Heart right ventricle (tissue), 16 donors: ENCODE measurements around the gene PRSS12. TPM values are rescaled to one million over a fixed set of nuclear protein-coding genes. Genes with fewer than 3 reads are reported as not detected.

Experiments used
- ATAC-seq, 8 donors: fragments of 200-7000 bp; cut with Tn5 transposase; one replicate each; pipeline ENCODE4 v1.9.1; 2020; ENCODE audit warnings: mild to moderate bottlenecking in 8 of 8, moderate library complexity in 8 of 8, moderate number of reproducible peaks in 1 of 8
- DNase-seq, 2 donors: peaks; one replicate each; pipeline ENCODE4 v3.0.0-alpha.2; 2020
- H3K27ac ChIP-seq, 10 donors: fragments of 200-600 bp; sonication (generic) in 2 of 10; one replicate each; pipeline versions ENCODE4 v1.5.0 to v1.8.0; 2020 to 2022; ENCODE audit warnings: mild to moderate bottlenecking in 3 of 10
- H3K27me3 ChIP-seq, 7 donors: fragments of 200-600 bp; one replicate each; pipeline ENCODE4 v1.8.0; 2021 to 2022; ENCODE audit warnings: mild to moderate bottlenecking in 2 of 7
- H3K36me3 ChIP-seq, 9 donors: fragments of 200-600 bp; sonication (generic) in 1 of 9; one replicate each; pipeline versions ENCODE4 v1.5.0 to v1.8.0; 2020 to 2022; ENCODE audit warnings: mild to moderate bottlenecking in 2 of 9
- H3K4me1 ChIP-seq, 9 donors: fragments of 200-600 bp; sonication (generic) in 1 of 9; one replicate each; pipeline versions ENCODE4 v1.5.0 to v1.8.0; 2020 to 2022; ENCODE audit warnings: mild to moderate bottlenecking in 4 of 9
- H3K4me3 ChIP-seq, 10 donors: fragments of 200-600 bp; sonication (generic) in 2 of 10; one replicate each; pipeline versions ENCODE4 v1.5.0 to v1.8.0; 2020 to 2022; ENCODE audit warnings: mild to moderate bottlenecking in 7 of 10, moderate library complexity in 2 of 10
- H3K9me3 ChIP-seq, 11 donors: fragments of 200-600 bp in 10 of 11; sonication (generic) in 2 of 11; one replicate each; pipeline versions ENCODE4 v1.5.0 to v1.8.0; 2013 to 2022; ENCODE audit warnings: mild to moderate bottlenecking in 2 of 11, control low read depth in 1 of 11, moderate library complexity in 1 of 11
- CTCF ChIP-seq, 9 donors: fragments of 200-600 bp; sonication (generic) in 2 of 9; IDR thresholded peaks; one replicate each; pipeline versions ENCODE4 v1.5.0 to v1.8.0; 2021 to 2022; ENCODE audit warnings: antibody characterized with exemption in 9 of 9, mild to moderate bottlenecking in 5 of 9, moderate library complexity in 1 of 9
- whole genome bisulfite sequencing, 2 donors: extraction: QIAGEN DNeasy Blood & Tissue Kit; methylation state at CpG; one replicate each; pipeline ENCODE4 v1.1.7; 2013; ENCODE audit warnings: inconsistent platforms in 1 of 2; 5-methylcytosine and 5-hydroxymethylcytosine counted together
- intact Hi-C, 10 donors: fragments of 100-400 bp; cut with DNase I; formaldehyde crosslinking; loops; one replicate each; pipeline versions ENCODE4 v1.11.1 to v1.14.2; 2022
- polyA plus RNA-seq, 2 donors: library from polyadenylated mRNA; stranded (reverse); fragments of 200-250 nt; gene quantifications; one replicate each; pipeline ENCODE4 v1.2.3, GENCODE V29; 2013
- total RNA-seq, 10 donors: library from RNA; stranded (reverse); fragmentation: NEBNext Ultra II Directional in 3 of 10; extraction: Animal tissue kit (Norgen Biotek cat#: 25700) in 3 of 10; gene quantifications; one replicate each; pipeline versions ENCODE4 v1.2.1 to v1.2.4, GENCODE V29; 2021 to 2023
- donor health status: Arrhythmogenic right ventricular cardiomyopathy.
- donor health status: ischemic (EF 13 %, LVEDD 7.1; RV severe dilation, severe dysfunction).
- donor health status: healthy with polysubstance abuse.
- donor health status: DM: no; HTN: yes; CAD: no.
- donor health status: DM: no; HTN: no; CAD: no.
- donor health status: ischemic (EF 25% LVEDD 6.9; RV normal size, moderate dysfunction).
- donor health status: ischemic (EF 25% LVEDD 5.7; RV mildly dilated, moderate dysfunction).
- donor health status: healthy.
- donor health status: DM: yes; HTN: yes; CAD: no.
- donor health status: Ischemic cardiomyopathy.
- donor health status: ischemic (EF 35%, LVEDD 5.7; RV mildly dilated, moderate dysfunction).
- donor health status: nonischemic (EF 11% LVEDD 7.7; RV severe dilation, severe dysfunction).
- donor health status: DM: yes; HTN: yes; CAD: no.
- donor health status: PGD.
- donor health status: ischemic (EF 29% LVEDD 5.4; RV normal size, mild dysfunction).
- donor health status: nonischemic (EF 23%, LVEDD 6.1; RV moderate dilation, normal function).

The PRSS12 gene
- total and polyA plus RNA-seq, 12 donors = 0.03 to 0.47 TPM; not detected in 10

- no peak for DNase-seq
- ATAC-seq = no peak
- 85 to 87% methylated on average over 2 of the region's 2 CpGs for WGBS, 2 donors
- no peak overlapping the region for H3K27ac ChIP-seq
- H3K4me3 ChIP-seq = no peak overlapping the region
- no peak for TF ChIP-seq CTCF (IDR thresholded peaks at IDR 0.05)
- peaks cover 0 to 2% (median 0%) of the 10 kb centered on the region in 9 donors for H3K36me3 ChIP-seq
- intact Hi-C loops = loop anchor here in 2 of 10 donors (10.0 kb wide), 2 partner anchors 387 to 397 kb away; partner anchors contain the start of gene METTL14 (in 1 of the 2)
- no peaks in the 10 kb centered on the region for H3K27me3 ChIP-seq
- no peaks in the 10 kb centered on the region for H3K4me1 ChIP-seq
- H3K9me3 ChIP-seq = no peaks in the 10 kb centered on the region
Measured at GRCh38 chr4:118287711-118288451, 64.9 kb downstream of the PRSS12 start.

GRCh38 chr4:118286685-118287084 is 66.1 kb downstream of the PRSS12 start:
- no peak for TF ChIP-seq CTCF (IDR thresholded peaks at IDR 0.05)
- intact Hi-C loops = loop anchor here in 2 of 10 donors (10.0 kb wide), 2 partner anchors 388 to 398 kb away; partner anchors contain the start of gene METTL14 (in 1 of the 2)
- H3K27me3 ChIP-seq = no peaks in the 10 kb centered on the region
- no peak overlapping the region for H3K27ac ChIP-seq
- H3K36me3 ChIP-seq = peaks cover 0 to 13% (median 0%) of the 10 kb centered on the region in 9 donors
- H3K4me1 ChIP-seq = peaks cover 0 to 8% (median 0%) of the 10 kb centered on the region in 9 donors
- no peak overlapping the region for H3K4me3 ChIP-seq
- no peak for DNase-seq
- no peaks in the 10 kb centered on the region for H3K9me3 ChIP-seq
- no peak for ATAC-seq
- 96 to 97% methylated on average over 3 of the region's 3 CpGs for WGBS, 2 donors

GRCh38 chr4:118285931-118286330 is 66.9 kb downstream of the PRSS12 start:
- no peak for TF ChIP-seq CTCF (IDR thresholded peaks at IDR 0.05)
- ATAC-seq (no peak), DNase-seq (no peak)
- Histone ChIP-seq H3K27ac (no peak overlapping the region), H3K36me3 (peaks cover 0 to 19% (median 0%) of the 10 kb centered on the region in 9 donors), H3K4me1 (peaks cover 0 to 15% (median 7%) of the 10 kb centered on the region in 9 donors), H3K4me3 (no peak overlapping the region), H3K27me3 (no peaks in the 10 kb centered on the region), H3K9me3 (no peaks in the 10 kb centered on the region)
- intact Hi-C loops = loop anchor here in 2 of 10 donors (10.0 kb wide), 2 partner anchors 389 to 399 kb away; partner anchors contain the start of gene METTL14 (in 1 of the 2)
- WGBS, 2 donors = 97 to 99% methylated on average over 4 of the region's 4 CpGs

DNA sequence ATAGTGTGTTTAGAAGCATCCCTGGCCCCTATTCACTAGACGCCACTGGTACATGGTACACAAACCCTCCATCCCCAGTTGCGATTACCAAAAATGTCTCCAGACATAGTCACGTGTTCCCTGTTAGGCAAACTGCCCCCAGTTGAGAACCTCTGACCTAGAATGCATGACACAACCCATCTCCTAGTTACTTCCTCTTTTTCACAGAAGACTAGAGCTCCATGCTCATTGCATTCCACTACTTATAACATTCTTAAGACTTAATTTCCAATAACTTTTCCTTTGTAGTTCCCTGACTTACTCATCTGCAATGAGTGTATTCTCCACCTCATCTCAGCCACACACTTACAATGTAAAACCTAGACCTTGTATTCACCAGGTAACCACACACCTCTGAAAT is 68.6 kb downstream of the PRSS12 start:
- intact Hi-C loops = loop anchor here in 3 of 10 donors (5.0 to 10.0 kb wide), 3 partner anchors 391 to 401 kb away; partner anchors contain the start of gene METTL14 (in 1 of the 3)
- WGBS, 2 donors = 84% methylated on average over 3 of the region's 3 CpGs

More for the DNA sequence above, 68.6 kb downstream of the PRSS12 start:
- no peak overlapping the region for H3K27ac ChIP-seq
- no peaks in the 10 kb centered on the region for H3K9me3 ChIP-seq
- H3K4me3 ChIP-seq = no peak overlapping the region
- no peak for TF ChIP-seq CTCF (IDR thresholded peaks at IDR 0.05)
- ATAC-seq (no peak), DNase-seq (no peak)
- H3K27me3 ChIP-seq = no peaks in the 10 kb centered on the region
- peaks cover 0 to 25% (median 0%) of the 10 kb centered on the region in 9 donors for H3K36me3 ChIP-seq
- H3K4me1 ChIP-seq = peaks cover 3 to 32% (median 25%) of the 10 kb centered on the region in 9 donors
